Endothelial cell of umbilical vein (primary cell): Measurements from ENCODE around the gene SLC35A4.

ENCODE experiments used
- FOS ChIP-seq: IDR thresholded peaks from 2 replicates; pipeline ENCODE4 v1.6.1; 2011; ENCODE audit warnings: mild to moderate bottlenecking, low read length, moderate library complexity, borderline replicate concordance; ENCODE audit not compliant: insufficient read depth
- MAX ChIP-seq: IDR thresholded peaks from 2 replicates; pipeline ENCODE4 v1.6.1; 2011; ENCODE audit not compliant: insufficient read depth, insufficient read length
- POLR2A ChIP-seq: IDR thresholded peaks from 2 replicates; pipeline ENCODE4 v1.6.1; 2012; ENCODE audit warnings: low read depth, mild to moderate bottlenecking, control low read depth, low read length
- TF ChIP-seq, protein P1 (sequence below), 2 donors: IDR thresholded peaks; 1 replicate in 1 of 2; 2 replicates in 1 of 2; pipeline ENCODE4 v1.5.1; 2011; ENCODE audit warnings: low read length in 2 of 2, mild to moderate bottlenecking in 2 of 2, moderate library complexity in 2 of 2, control low read depth in 1 of 2, inconsistent platforms in 1 of 2, low read depth in 1 of 2; ENCODE audit not compliant: insufficient read depth in 1 of 2; ENCODE audit errors: extremely low read depth in 1 of 2

- TF ChIP-seq FOS (no peak), POLR2A (no peak), MAX (no peak)
- TF ChIP-seq, protein P1, sequence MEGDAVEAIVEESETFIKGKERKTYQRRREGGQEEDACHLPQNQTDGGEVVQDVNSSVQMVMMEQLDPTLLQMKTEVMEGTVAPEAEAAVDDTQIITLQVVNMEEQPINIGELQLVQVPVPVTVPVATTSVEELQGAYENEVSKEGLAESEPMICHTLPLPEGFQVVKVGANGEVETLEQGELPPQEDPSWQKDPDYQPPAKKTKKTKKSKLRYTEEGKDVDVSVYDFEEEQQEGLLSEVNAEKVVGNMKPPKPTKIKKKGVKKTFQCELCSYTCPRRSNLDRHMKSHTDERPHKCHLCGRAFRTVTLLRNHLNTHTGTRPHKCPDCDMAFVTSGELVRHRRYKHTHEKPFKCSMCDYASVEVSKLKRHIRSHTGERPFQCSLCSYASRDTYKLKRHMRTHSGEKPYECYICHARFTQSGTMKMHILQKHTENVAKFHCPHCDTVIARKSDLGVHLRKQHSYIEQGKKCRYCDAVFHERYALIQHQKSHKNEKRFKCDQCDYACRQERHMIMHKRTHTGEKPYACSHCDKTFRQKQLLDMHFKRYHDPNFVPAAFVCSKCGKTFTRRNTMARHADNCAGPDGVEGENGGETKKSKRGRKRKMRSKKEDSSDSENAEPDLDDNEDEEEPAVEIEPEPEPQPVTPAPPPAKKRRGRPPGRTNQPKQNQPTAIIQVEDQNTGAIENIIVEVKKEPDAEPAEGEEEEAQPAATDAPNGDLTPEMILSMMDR (IDR thresholded peaks at IDR 0.05; ENCODE audit: extremely low read depth in 1 of 2, insufficient read depth in 1 of 2, low read depth in 1 of 2, low read length in 2 of 2), result no peak
Measured at GRCh38 chr5:140561753-140562523, 2.7 kb upstream of the SLC35A4 start.
